K562 (cell line): ENCODE results near the gene COL13A1. TPM values are rescaled to one million over a fixed set of nuclear protein-coding genes. Genes with fewer than 3 reads are reported as not detected.

ENCODE experiments used
- ATAC-seq: fragments of 200-7000 bp; cut with Tn5 transposase; 3 replicates; pipeline ENCODE4 v1.9.1; 2020; ENCODE audit warnings: moderate library complexity
- BruUV-seq: library from RNA; stranded (reverse); fragments of 400-500 nt; replicated peaks from 2 replicates; lab custom pipeline; 2021; lab: Mats Ljungman, UMichigan
- CTCF ChIA-PET: fragments of 300-600 bp; formaldehyde crosslinking; extraction: SDS; loops from one replicate; lab custom pipeline; 2021; ENCODE audit warnings: low intra/inter-chr PET ratio; lab: Yijun Ruan, JAX
- POLR2A ChIA-PET: fragments of 300-600, 350-650 bp; sonication (Branson Sonifier 250); formaldehyde crosslinking; extraction: SDS; loops from one replicate; lab custom pipeline; 2021; ENCODE audit warnings: antibody characterized with exemption, inconsistent platforms; lab: Yijun Ruan, JAX
- DNase-seq, 4 experiments: peaks; one replicate each; pipeline versions ENCODE4 v3.0.0 to v3.0.0-alpha.2; 2011 to 2018; ENCODE audit warnings: low spot score in 3 of 4, mixed read lengths in 3 of 4; ENCODE audit errors: extremely low read depth in 1 of 4
- FAIRE-seq: peaks from 2 replicates; lab custom pipeline; 2011; peaks lifted over from hg19 to GRCh38; lab: Jason Lieb, UNC
- H2AFZ ChIP-seq: 2 replicates; pipeline ENCODE4 v1.6.0; 2011; ENCODE audit warnings: low read depth, low read length, control low read depth, inconsistent platforms
- H3K27ac ChIP-seq: fragments of 200-600 bp; 3 replicates; pipeline ENCODE4 v1.8.0; 2011; ENCODE audit warnings: low read depth, mild to moderate bottlenecking, control low read depth, inconsistent platforms, low read length, moderate library complexity, mixed read lengths; ENCODE audit errors: extremely low read depth
- H3K27me3 ChIP-seq, 2 experiments: fragments of 300-600 bp in 1 of 2; 2 replicates in 1 of 2; 3 replicates in 1 of 2; pipeline versions ENCODE4 v1.6.0 to v1.8.0; 2011; ENCODE audit warnings: inconsistent platforms in 2 of 2, low read length in 2 of 2, mild to moderate bottlenecking in 1 of 2, mixed read lengths in 1 of 2, moderate library complexity in 1 of 2; ENCODE audit not compliant: control insufficient read depth in 2 of 2, insufficient read depth in 2 of 2
- H3K36me3 ChIP-seq: fragments of 300-600 bp; 3 replicates; pipeline ENCODE4 v1.8.0; 2011; ENCODE audit warnings: mild to moderate bottlenecking, low read length, inconsistent platforms; ENCODE audit not compliant: control insufficient read depth, insufficient read depth
- H3K4me1 ChIP-seq, 2 experiments: fragments of 200-600 bp in 1 of 2; replicated peaks in 1 of 2; 2 replicates in 1 of 2; 3 replicates in 1 of 2; pipeline versions ENCODE4 v1.5.1 to v1.8.0; 2011; ENCODE audit warnings: inconsistent platforms in 2 of 2, low read length in 2 of 2, mild to moderate bottlenecking in 1 of 2, mixed read lengths in 1 of 2, moderate library complexity in 1 of 2; ENCODE audit not compliant: control insufficient read depth in 2 of 2, insufficient read depth in 2 of 2
- H3K4me2 ChIP-seq: 2 replicates; pipeline ENCODE4 v1.6.1; 2011; ENCODE audit warnings: low read length, control low read depth, inconsistent platforms, mixed read lengths; ENCODE audit not compliant: insufficient read depth
- H3K4me3 ChIP-seq: fragments of 200-600 bp; sonication (generic), shearing (Covaris generic); 2 replicates; pipeline ENCODE4 v1.5.1; 2016; ENCODE audit warnings: control low read depth, inconsistent platforms
- H3K79me2 ChIP-seq: fragments of 200-600 bp; 3 replicates; pipeline ENCODE4 v1.8.0; 2011; ENCODE audit warnings: low read length, inconsistent platforms; ENCODE audit not compliant: control insufficient read depth, insufficient read depth
- H3K9ac ChIP-seq, 2 experiments: 2 replicates each; pipeline versions ENCODE4 v1.6.0 to v1.6.1; 2011; ENCODE audit warnings: low read depth in 2 of 2, low read length in 2 of 2, control low read depth in 1 of 2, inconsistent platforms in 1 of 2, mild to moderate bottlenecking in 1 of 2, mixed read lengths in 1 of 2; ENCODE audit not compliant: insufficient read depth in 1 of 2
- H3K9me1 ChIP-seq: one replicate; pipeline ENCODE4 v1.6.0; 2011; ENCODE audit warnings: inconsistent platforms, mild to moderate bottlenecking, low read length, moderate library complexity; ENCODE audit not compliant: control insufficient read depth, insufficient read depth
- H3K9me3 ChIP-seq: replicated peaks from 2 replicates; pipeline ENCODE4 v1.5.1; 2011; ENCODE audit warnings: low read depth, low read length, inconsistent platforms; ENCODE audit not compliant: control insufficient read depth, insufficient read depth
- H4K20me1 ChIP-seq: replicated peaks from 2 replicates; pipeline ENCODE4 v1.6.1; 2011; ENCODE audit warnings: low read length, inconsistent platforms, mixed read lengths; ENCODE audit not compliant: control insufficient read depth, insufficient read depth
- FOXP4 ChIP-seq: sonication (generic); formaldehyde crosslinking; IDR thresholded peaks from 2 replicates; pipeline ENCODE4 v1.8.0; 2022; ENCODE audit warnings: mild to moderate bottlenecking, missing genetic modification reagents, borderline replicate concordance
- HLTF ChIP-seq: fragments of 450-650 bp; IDR thresholded peaks from 2 replicates; pipeline ENCODE4 v1.6.1; 2016
- HMGN3 ChIP-seq: IDR thresholded peaks from 2 replicates; pipeline ENCODE4 v1.6.1; 2011; ENCODE audit warnings: borderline replicate concordance, low read depth, mild to moderate bottlenecking, mixed read lengths, low read length; ENCODE audit not compliant: insufficient read length; ENCODE audit errors: extremely low read depth
- MAX ChIP-seq: sonication (generic); formaldehyde crosslinking; IDR thresholded peaks from 2 replicates; pipeline ENCODE4 v1.9.0; 2022; ENCODE audit warnings: mild to moderate bottlenecking, missing genetic modification reagents
- MEIS2 ChIP-seq: fragments of 450-650 bp; IDR thresholded peaks from 2 replicates; pipeline ENCODE4 v1.6.1; 2014; ENCODE audit warnings: mild to moderate bottlenecking; ENCODE audit not compliant: partially characterized antibody
- POLR2B ChIP-seq: fragments of 450-650 bp; IDR thresholded peaks from 2 replicates; pipeline ENCODE4 v1.6.1; 2018; ENCODE audit warnings: low read depth; ENCODE audit not compliant: partially characterized antibody
- RB1 ChIP-seq: fragments of 450-650 bp; IDR thresholded peaks from 2 replicates; pipeline ENCODE4 v1.6.1; 2017; ENCODE audit warnings: low read depth, mild to moderate bottlenecking
- TARDBP ChIP-seq: fragments of 450-650 bp; IDR thresholded peaks from 2 replicates; pipeline ENCODE4 v1.6.1; 2016
- ZBTB8A ChIP-seq: fragments of 450-650 bp; IDR thresholded peaks from 2 replicates; pipeline ENCODE4 v1.6.1; 2018; ENCODE audit warnings: mild to moderate bottlenecking, moderate library complexity; ENCODE audit not compliant: partially characterized antibody
- WGBS: fragments of 100-300 bp; shearing (Covaris generic); methylation state at CpG from one replicate; pipeline ENCODE4 v1.1.6; 2016; ENCODE audit warnings: low coverage, mixed read lengths; ENCODE audit not compliant: insufficient coverage; ENCODE audit errors: missing lambda C conversion rate; 5-methylcytosine and 5-hydroxymethylcytosine counted together
- in situ Hi-C: fragments of 300-500 bp; cut with MboI; formaldehyde crosslinking; loops from 4 replicates; pipeline ENCODE4 v1.15.0; 2018; ENCODE audit warnings: inconsistent platforms, mixed read lengths
- intact Hi-C: fragments of 100-400 bp; cut with micrococcal nuclease; formaldehyde crosslinking; loops from 2 replicates; pipeline ENCODE4 v1.14.2; 2022
- polyA plus RNA-seq, 8 experiments: library from polyadenylated mRNA; depleted of rRNA in 4 of 8; stranded (reverse) in 5 of 8; unstranded in 3 of 8; fragments of >200 nt; fragmentation: Nextera tagmentation in 2 of 8; fragmentation: Illumina TruSeq in 1 of 8; extraction: Ambion mirVana in 2 of 8; extraction: Trizol in 1 of 8; gene quantifications; 2 replicates each; pipeline versions ENCODE4 v1.2.1 to v1.2.3, GENCODE V29; 2011 to 2014; ENCODE audit warnings: inconsistent platforms in 1 of 8, missing spikeins in 1 of 8
- total RNA-seq, 7 experiments: library from RNA; depleted of rRNA in 6 of 7; stranded (reverse); fragments of >200 nt in 6 of 7; fragmentation: Illumina TruSeq in 2 of 7; extraction: Trizol in 2 of 7; gene quantifications; 2 replicates each; pipeline versions ENCODE4 v1.2.1 to v1.2.3, GENCODE V29; 2011 to 2021; ENCODE audit warnings: low replicate concordance in 1 of 7
- TF ChIP-seq, protein P1 (sequence below): sonication (generic); formaldehyde crosslinking; IDR thresholded peaks from 2 replicates; pipeline ENCODE4 v1.8.1; 2023; ENCODE audit warnings: mild to moderate bottlenecking, missing genetic modification reagents
- TF ChIP-seq, protein P2 (sequence below): sonication (generic); formaldehyde crosslinking; IDR thresholded peaks from 2 replicates; pipeline ENCODE4 v1.8.0; 2022; ENCODE audit warnings: missing genetic modification reagents, mild to moderate bottlenecking, moderate library complexity, borderline replicate concordance
- TF ChIP-seq, protein P3 (sequence below): fragments of 450-650 bp; IDR thresholded peaks from 2 replicates; pipeline ENCODE4 v1.6.1; 2016; ENCODE audit warnings: mild to moderate bottlenecking
- TF ChIP-seq, protein P4 (sequence below), 2 experiments: IDR thresholded peaks; 2 replicates each; pipeline ENCODE4 v1.6.1; 2012; ENCODE audit warnings: improper control_type of control experiment in 2 of 2, low read depth in 2 of 2, low read length in 2 of 2, borderline replicate concordance in 1 of 2

The COL13A1 gene
- total and polyA plus RNA-seq, 9 of the 15 experiments (the other 6 are each of a cell fraction or from before 2014, with no cell fraction given) = not detected

- CTCF ChIA-PET = no interaction called here
- Histone ChIP-seq H3K4me1 (no peaks in the 10 kb centered on the region), H3K9ac (no peak overlapping the region), H4K20me1 (peaks cover 35% of the 10 kb centered on the region), H3K4me3 (no peak overlapping the region), H3K27me3 (peaks cover 33 to 83% of the 10 kb centered on the region in 2 experiments), H3K36me3 (no peaks in the 10 kb centered on the region), H3K4me2 (no peak overlapping the region), H3K9me3 (no peaks in the 10 kb centered on the region), H3K9me1 (no peaks in the 10 kb centered on the region), H3K79me2 (no peaks in the 10 kb centered on the region), H2AFZ (no peak overlapping the region), H3K27ac (no peak overlapping the region)
- in situ Hi-C loops = no loop called here
- BruUV-seq = no TSS peak
- no peak for FAIRE-seq
- POLR2A ChIA-PET = no interaction called here
- no peak for DNase-seq
- WGBS = 2% methylated on average over 4 of the region's 4 CpGs
- no peak for ATAC-seq
- intact Hi-C loops = no loop called here
- TF ChIP-seq FOXP4 (CRISPR knock-in tag) = no peak
- no peak for TF ChIP-seq RB1
- TF ChIP-seq, protein P1, sequence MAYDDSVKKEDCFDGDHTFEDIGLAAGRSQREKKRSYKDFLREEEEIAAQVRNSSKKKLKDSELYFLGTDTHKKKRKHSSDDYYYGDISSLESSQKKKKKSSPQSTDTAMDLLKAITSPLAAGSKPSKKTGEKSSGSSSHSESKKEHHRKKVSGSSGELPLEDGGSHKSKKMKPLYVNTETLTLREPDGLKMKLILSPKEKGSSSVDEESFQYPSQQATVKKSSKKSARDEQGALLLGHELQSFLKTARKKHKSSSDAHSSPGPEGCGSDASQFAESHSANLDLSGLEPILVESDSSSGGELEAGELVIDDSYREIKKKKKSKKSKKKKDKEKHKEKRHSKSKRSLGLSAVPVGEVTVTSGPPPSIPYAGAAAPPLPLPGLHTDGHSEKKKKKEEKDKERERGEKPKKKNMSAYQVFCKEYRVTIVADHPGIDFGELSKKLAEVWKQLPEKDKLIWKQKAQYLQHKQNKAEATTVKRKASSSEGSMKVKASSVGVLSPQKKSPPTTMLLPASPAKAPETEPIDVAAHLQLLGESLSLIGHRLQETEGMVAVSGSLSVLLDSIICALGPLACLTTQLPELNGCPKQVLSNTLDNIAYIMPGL = no peak
- TF ChIP-seq HMGN3 = no peak
- no peak for TF ChIP-seq ZBTB8A
- TF ChIP-seq TARDBP = no peak
- TF ChIP-seq HLTF = no peak
- no peak for TF ChIP-seq MAX (CRISPR knock-in tag)
- TF ChIP-seq, protein P2, sequence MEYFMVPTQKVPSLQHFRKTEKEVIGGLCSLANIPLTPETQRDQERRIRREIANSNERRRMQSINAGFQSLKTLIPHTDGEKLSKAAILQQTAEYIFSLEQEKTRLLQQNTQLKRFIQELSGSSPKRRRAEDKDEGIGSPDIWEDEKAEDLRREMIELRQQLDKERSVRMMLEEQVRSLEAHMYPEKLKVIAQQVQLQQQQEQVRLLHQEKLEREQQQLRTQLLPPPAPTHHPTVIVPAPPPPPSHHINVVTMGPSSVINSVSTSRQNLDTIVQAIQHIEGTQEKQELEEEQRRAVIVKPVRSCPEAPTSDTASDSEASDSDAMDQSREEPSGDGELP = no peak
- no peak for TF ChIP-seq MEIS2
- TF ChIP-seq POLR2B = no peak
- TF ChIP-seq, protein P3, sequence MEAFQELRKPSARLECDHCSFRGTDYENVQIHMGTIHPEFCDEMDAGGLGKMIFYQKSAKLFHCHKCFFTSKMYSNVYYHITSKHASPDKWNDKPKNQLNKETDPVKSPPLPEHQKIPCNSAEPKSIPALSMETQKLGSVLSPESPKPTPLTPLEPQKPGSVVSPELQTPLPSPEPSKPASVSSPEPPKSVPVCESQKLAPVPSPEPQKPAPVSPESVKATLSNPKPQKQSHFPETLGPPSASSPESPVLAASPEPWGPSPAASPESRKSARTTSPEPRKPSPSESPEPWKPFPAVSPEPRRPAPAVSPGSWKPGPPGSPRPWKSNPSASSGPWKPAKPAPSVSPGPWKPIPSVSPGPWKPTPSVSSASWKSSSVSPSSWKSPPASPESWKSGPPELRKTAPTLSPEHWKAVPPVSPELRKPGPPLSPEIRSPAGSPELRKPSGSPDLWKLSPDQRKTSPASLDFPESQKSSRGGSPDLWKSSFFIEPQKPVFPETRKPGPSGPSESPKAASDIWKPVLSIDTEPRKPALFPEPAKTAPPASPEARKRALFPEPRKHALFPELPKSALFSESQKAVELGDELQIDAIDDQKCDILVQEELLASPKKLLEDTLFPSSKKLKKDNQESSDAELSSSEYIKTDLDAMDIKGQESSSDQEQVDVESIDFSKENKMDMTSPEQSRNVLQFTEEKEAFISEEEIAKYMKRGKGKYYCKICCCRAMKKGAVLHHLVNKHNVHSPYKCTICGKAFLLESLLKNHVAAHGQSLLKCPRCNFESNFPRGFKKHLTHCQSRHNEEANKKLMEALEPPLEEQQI = no peak
- TF ChIP-seq, protein P4, sequence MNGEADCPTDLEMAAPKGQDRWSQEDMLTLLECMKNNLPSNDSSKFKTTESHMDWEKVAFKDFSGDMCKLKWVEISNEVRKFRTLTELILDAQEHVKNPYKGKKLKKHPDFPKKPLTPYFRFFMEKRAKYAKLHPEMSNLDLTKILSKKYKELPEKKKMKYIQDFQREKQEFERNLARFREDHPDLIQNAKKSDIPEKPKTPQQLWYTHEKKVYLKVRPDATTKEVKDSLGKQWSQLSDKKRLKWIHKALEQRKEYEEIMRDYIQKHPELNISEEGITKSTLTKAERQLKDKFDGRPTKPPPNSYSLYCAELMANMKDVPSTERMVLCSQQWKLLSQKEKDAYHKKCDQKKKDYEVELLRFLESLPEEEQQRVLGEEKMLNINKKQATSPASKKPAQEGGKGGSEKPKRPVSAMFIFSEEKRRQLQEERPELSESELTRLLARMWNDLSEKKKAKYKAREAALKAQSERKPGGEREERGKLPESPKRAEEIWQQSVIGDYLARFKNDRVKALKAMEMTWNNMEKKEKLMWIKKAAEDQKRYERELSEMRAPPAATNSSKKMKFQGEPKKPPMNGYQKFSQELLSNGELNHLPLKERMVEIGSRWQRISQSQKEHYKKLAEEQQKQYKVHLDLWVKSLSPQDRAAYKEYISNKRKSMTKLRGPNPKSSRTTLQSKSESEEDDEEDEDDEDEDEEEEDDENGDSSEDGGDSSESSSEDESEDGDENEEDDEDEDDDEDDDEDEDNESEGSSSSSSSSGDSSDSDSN (IDR thresholded peaks at IDR 0.05; ENCODE audit: borderline replicate concordance in 1 of 2, low read depth in 2 of 2, low read length in 2 of 2) = no peak
Measured at GRCh38 chr10:69875856-69876255, 74.2 kb downstream of the COL13A1 start.
